ENCODE measurements around the gene LRRK2. TPM values are rescaled to one million over a fixed set of nuclear protein-coding genes. Genes with fewer than 3 reads are reported as not detected.
A peak's percentile ranks its signal among the peaks of the same experiment; 100 is the strongest.

The LRRK2 gene
- total and polyA plus RNA-seq, 10 of the 15 experiments (the other 5 are each of a cell fraction or from before 2014, with no cell fraction given), result 0.80 to 32.6 (median 1.4) TPM

GRCh38 chr12:40202095-40203059, 22.4 kb upstream of the LRRK2 start (continued):
- TF ChIP-seq ZBTB33 (IDR thresholded peaks at IDR 0.05), result no peak
- TF ChIP-seq MTA3 (IDR thresholded peaks at IDR 0.05; ENCODE audit: borderline replicate concordance, low read length), result no peak
- peak; percentile 46; the same call in 1 of the 2 replicates for TF ChIP-seq RAD51 (IDR thresholded peaks at IDR 0.05)
- TF ChIP-seq HDAC6 (IDR thresholded peaks at IDR 0.05; ENCODE audit: unreplicated experiment), result no peak
- no peak for TF ChIP-seq SUPT20H (IDR thresholded peaks at IDR 0.05; ENCODE audit: borderline replicate concordance, control insufficient read depth, low read depth, low read length)
- no peak for TF ChIP-seq SIX5 (IDR thresholded peaks at IDR 0.05; ENCODE audit: low read depth, low read length, severe bottlenecking)
- no peak for TF ChIP-seq CHD2 (IDR thresholded peaks at IDR 0.05; ENCODE audit: borderline replicate concordance, low read depth, low read length)
- no peak for TF ChIP-seq CREB1 (IDR thresholded peaks at IDR 0.05; ENCODE audit: low read depth)
- TF ChIP-seq ZNF384 (IDR thresholded peaks at IDR 0.05; ENCODE audit: borderline replicate concordance, low read depth, low read length), result peak; percentile 91
- TF ChIP-seq IKZF1 (conservative IDR thresholded peaks at IDR 0.05), result peak; percentile 10; the same call in 1 of the 2 replicates
- peak; percentile 84 for TF ChIP-seq ATF7 (IDR thresholded peaks at IDR 0.05; ENCODE audit: low read depth)
- TF ChIP-seq MTA2 (IDR thresholded peaks at IDR 0.05; ENCODE audit: low read depth), result peak; percentile 96
- TF ChIP-seq IKZF2 (IDR thresholded peaks at IDR 0.05), result peak in 1 of 2 experiments; percentile 36; a peak in 2 of 4 replicates
- TF ChIP-seq NR2C2 (IDR thresholded peaks at IDR 0.05; ENCODE audit: borderline replicate concordance, control insufficient read depth, insufficient read length, low read depth), result no peak
- TF ChIP-seq RELA (IDR thresholded peaks at IDR 0.05; ENCODE audit: borderline replicate concordance, partially characterized antibody), result no peak
- TF ChIP-seq ZNF592 (IDR thresholded peaks at IDR 0.05), result 0 out of 2 replicates have a peak, but pooled peaks have one; percentile 25
- TF ChIP-seq BCL3 (IDR thresholded peaks at IDR 0.05; ENCODE audit: borderline replicate concordance, insufficient read depth, low read depth, low read length, poor library complexity, severe bottlenecking), result no peak
- TF ChIP-seq NR2C1 (IDR thresholded peaks at IDR 0.05), result no peak
- TF ChIP-seq MAX (IDR thresholded peaks at IDR 0.05; ENCODE audit: low read depth, low read length), result no peak
